Right forelimb (tissue), 1 donor: Measurements from ENCODE around the gene SCN1B.
"Not testable (repeated sequence)": the region's sequence is repeated elsewhere in the genome, so short reads cannot be mapped to it uniquely, and the experiment has no call there.

Experiments
- DNase-seq: peaks from one replicate; pipeline ENCODE4 v3.0.0-alpha.2; 2018

The SCN1B gene

DNA sequence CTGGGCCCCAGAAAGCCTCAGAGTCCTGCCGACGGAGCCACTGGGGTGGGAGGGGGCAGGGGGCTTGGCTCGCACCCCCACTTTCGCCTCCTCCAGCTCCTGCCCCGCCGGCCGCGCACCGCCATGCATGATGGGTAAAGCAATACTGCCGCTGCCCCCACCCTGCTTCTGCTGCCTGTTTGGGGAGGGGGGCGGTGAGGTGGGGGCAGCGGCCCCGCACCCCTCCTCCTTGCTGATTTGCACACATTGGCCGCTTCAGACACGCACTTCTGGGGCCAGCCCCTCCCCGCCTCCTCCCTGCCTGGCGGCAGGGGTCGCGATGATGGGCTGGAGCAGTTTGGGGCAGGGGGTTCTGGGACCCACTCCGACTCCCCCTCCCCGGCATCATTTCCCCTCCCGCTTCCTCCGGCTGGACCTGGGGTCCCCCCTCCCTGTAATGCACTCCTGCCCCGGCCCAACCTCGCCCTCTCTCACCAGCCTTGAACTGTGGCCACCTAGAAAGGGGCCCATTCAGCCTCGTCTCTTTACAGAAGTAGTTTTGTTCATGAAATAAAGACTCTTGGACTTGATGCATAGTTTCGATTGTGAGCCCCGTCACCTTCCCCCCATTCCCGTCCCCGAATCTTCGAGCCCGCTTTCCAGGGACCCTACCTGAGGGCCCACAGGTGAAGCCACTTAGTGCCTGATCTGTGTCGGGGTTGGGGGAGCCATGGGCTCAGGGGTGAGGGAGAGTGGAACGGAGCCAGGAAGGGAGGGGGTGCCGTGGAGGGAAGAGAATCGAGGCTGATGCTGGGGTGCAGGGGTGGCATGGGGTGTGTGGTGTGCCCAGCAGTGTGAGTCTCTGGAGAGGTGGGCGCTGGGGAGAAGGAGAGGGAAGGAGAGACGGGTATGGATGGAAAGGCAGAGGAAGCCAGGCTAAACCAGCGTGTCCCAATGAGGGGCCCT lies 9.9 kb downstream of the SCN1B start:
- no peak for DNase-seq

- DNase-seq, result peak; percentile 58
Measured at GRCh38 chr19:35040826-35041547, 10.7 kb downstream of the SCN1B start.

DNA sequence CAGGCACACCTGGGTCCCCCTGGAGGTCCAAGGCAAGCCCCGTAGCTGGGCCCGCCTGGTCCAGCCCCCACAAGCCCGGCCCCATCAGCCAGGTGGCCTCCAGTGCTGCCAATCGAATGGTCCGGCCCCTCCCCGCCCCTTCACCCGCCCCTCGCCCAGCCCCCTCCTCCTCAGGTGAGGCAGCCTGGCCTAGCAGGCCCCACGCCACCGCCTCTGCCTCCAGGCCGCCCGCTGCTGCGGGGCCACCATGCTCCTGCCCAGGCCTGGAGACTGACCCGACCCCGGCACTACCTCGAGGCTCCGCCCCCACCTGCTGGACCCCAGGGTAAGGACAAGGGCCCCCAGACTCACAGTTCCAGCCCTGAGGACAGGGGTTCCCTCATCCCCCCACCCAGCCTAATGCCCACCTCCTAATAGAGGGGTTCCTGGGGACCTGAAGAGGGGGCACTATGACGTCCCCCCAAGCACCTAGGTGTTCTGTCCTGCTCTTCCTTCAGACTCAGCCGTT lies 11.3 kb downstream of the SCN1B start, which contains the start of gene HPN:
TSS of gene HPN (plus strand) at position 174 of the 508 bp plus-strand sequence. CDS start 786 bp downstream, outside the sequence.
- DNase-seq, result no peak

DNA sequence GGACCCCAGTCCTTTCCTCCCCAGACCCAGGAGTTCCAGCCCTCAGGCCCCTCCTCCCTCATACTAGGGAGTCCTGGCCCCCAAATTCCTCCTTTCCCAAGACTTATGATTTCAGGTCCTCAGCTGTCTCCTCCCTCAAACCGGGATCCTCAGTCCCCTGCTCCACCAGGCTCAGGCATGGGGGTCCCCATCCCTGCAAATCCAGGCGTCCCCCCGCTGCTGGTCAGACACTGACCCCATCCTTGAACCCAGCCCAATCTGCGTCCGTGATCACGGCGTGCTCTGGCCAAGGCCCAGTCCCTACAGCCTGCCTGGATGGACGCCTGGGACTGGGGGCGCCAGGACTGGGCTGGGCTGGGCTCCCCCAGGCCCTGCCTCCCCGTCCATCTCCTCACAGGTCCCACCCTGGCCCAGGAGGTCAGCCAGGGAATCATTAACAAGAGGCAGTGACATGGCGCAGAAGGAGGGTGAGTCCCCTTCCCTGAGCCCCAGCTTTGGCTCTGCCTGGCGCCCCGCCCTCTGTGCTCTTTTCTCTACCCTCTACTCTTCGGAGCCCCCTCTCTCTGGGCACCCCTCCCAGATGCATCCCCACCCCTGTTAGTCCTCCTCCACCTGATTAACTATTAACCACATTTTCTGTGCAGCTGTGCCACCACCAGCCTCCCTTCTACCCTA lies 11.9 kb downstream of the SCN1B start:
- no peak for DNase-seq

GRCh38 chr19:35042954-35043604 lies 12.8 kb downstream of the SCN1B start:
- DNase-seq, result peak; percentile 20

DNA sequence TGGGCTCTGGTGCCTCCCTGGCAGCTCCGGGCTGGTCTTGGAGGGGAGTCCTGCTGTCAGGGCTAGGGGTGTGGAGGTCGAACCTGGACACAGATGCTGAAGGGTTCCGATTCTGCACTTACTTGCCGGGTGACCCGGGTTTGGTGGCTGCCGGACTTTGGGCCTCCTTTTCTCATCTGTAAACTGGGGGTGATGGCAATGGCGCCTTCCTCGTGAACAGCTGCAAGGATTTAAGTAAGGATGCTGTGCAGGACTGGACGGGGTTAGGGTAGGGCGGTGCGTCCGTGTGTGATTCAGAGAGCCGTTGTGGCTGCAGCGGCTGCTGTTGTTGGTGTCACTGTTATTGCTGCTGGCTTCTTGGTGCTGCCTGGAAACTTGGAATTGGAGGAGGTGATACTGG lies 13.6 kb downstream of the SCN1B start:
- DNase-seq, result peak; percentile 39

DNA sequence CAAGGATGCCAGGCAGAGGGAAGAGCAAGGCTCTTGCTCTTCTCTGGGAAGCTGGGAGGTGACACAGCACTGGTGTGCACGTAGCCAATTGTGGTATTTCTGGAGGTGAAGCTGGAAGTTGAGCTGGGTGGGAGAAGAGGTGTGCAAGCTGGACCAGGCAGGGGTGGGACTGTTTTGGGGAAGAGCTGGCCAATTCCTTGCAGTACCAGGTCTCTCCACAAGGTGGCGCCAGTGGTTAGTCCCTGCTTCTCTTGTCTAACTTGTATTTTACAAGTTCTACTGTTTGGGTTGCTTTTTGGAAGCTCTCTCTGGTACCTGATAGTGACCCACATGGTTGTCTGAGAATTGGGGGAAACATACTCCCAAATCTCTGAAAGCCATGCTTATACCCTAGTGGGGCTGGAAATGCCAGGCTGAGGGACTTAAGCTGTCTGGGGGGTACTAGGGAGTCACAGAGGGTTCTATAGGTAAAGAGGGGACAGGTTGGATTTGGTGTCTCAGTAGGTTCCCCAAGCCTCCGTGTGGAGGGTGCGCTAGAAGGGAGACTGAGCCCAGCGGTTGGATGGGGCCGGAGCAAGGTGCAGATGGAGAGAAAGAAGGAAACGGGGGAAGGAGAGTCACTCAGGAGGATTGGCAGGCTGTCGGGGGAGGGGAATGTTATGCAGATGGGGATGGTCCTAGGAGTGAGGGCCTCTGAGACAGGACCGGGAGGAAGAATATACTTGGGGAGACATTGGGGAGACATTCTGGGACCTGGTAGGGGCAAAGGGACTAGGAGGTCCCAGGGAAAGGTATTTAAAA lies 14.2 kb downstream of the SCN1B start:
- DNase-seq, result peak; percentile 82

GRCh38 chr19:35045667-35046300 lies 15.5 kb downstream of the SCN1B start:
- DNase-seq, result no peak

DNA sequence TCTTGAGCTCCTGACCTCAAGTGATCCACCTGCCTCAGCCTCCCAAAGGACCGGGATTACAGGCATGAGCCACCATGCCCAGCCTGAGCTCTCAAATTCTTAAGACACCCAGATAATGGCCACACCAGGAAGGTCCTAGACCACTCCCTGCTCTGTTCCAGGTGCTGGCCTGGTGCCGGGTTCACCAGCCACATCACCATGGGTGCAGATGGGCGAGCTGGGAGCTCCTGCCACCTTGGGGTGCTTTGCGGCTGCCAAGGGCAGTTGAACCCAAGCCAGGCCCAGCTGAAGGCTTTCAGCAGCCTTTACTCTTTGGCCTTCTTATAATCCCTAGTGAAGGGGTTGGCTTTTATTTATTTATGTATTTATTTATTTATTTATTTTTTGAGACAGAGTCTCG lies 16.2 kb downstream of the SCN1B start:
- DNase-seq, result no peak

DNA sequence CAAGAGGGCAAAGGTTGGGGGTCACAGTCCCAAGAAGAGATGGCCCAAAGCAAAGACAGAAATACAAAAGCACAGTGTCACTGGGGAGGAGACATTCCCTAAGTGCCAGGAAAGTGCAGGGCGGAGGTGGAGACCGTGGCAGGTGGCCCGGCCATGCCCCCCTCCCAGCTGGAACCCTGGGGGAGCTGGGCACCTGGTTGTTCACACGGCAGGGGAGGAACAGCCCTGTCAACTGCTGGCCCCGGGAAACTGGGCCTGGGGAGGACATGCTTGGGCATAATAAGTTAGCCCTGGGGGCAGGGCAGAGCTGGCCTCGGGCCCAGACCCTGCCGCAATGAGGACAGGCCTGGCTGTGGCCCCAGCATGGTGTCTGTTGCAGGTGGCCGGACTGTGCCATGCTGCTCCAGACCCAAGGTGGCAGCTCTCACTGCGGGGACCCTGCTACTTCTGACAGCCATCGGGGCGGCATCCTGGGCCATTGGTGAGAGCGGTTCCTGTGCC lies 18.7 kb downstream of the SCN1B start:
- no peak for DNase-seq

DNA sequence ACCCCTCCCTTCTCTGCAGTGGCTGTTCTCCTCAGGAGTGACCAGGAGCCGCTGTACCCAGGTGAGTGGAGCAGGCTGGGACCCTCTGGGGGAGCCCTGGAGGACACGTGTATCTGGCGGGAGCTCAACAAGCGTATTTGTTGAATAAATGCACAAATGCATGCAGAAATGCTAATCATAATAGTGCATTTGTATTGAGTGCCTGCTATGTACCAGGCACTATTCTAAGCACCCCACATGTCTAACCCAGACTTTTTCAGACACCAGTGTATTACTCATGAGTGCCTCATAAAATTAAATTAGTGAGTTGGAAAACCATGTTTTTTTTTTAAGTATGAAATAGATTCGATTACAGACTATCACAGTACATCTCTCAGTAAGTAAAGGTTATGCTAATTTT lies 19.2 kb downstream of the SCN1B start:
- no peak for DNase-seq

- not testable (repeated sequence) for DNase-seq
Measured at GRCh38 chr19:35050662-35051061, 20.4 kb downstream of the SCN1B start.

- DNase-seq, result not testable (repeated sequence)
Measured at GRCh38 chr19:35051268-35051667, 21.0 kb downstream of the SCN1B start.

DNA sequence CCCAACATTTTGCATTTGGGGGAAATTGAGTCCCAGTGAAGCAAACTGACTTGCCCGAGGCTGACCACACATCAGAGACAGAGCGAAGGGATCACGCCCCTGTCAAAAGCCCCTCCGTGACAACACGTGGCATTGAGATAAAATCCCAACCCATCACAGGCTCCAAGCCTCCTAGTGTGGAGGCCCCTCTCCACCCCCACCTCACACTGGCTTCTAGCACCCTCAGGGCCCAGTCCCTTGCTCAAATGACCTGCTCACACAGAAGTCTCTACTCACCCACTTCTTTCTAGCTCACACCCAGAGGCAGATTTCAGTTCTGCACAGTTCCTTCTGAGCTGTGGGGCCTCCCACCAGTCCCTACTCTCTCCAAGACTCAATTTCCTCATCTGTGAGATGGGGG lies 21.5 kb downstream of the SCN1B start:
- no peak for DNase-seq

GRCh38 chr19:35052599-35053190 lies 22.4 kb downstream of the SCN1B start:
- no peak for DNase-seq

- DNase-seq, result no peak
Measured at GRCh38 chr19:35053667-35054293, 23.5 kb downstream of the SCN1B start.

DNA sequence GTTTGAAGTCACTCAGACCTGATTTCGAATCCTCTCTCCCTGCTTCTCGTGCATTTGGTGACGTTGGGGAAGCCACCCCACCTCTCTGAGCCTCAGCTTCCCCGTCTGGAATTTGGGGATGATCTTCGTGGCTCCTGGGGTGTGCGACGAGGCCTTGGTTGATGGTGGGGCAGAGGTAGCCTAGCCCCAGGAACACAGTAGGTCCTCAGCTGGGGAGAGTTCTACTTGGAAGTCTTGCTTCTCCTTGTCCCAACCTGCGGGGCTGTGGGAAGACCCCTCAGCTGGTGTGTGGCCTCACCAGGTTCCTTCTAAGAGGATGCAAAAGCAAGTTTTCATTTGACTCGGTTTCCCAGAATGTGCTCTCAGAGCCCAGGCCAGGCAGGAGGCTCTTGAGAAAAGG lies 24.4 kb downstream of the SCN1B start:
- no peak for DNase-seq

- DNase-seq, result no peak
Measured at GRCh38 chr19:35055715-35056179, 25.5 kb downstream of the SCN1B start.

DNA sequence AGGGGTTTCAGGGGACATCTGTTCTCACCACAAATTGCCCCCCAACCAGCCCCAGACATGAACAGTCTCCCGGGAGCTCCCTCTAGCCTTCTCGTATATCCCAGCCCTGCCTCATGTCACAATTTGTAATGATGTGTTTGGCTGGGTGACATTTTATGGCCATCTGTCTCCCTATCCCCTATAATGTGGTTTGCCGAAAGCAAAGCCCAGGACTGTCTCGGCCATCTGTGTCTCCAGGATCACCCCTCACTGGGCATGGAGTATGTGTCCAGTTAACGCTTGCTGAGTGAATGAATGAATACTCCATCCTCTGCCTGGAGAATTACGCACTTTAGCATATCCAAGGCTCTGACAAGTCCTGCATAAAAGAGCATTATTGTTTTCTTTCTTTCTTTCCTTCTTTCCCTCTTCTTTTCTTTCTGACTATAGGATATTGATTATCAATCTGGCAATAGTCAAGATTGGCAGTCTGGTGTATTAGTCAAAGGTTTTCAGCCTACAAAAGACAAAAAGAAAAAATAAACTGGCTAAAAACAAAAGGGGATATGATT lies 26.3 kb downstream of the SCN1B start:
- DNase-seq, result no peak

DNA sequence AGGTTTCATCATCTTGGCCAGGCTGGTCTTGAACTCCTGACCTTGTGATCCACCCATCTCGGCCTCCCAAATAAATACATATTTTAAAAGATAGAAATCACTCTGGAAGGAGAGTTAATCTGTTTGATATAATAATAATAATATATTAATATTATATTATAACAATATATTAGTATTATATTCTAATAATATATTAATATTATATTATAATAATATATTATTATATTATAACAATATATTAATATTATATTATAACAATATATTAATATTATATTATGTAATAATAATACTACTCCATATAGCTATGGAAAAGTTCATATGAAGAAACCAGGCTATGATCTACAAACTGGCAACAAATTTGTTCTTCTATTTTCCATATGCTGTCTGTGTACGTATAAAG lies 28.1 kb downstream of the SCN1B start:
- DNase-seq, result no peak
